GM18502 (cell line): Measurements from ENCODE around the gene HYAL1.
"Not testable (repeated sequence)": the region's sequence is repeated elsewhere in the genome, so short reads cannot be mapped to it uniquely, and the experiment has no call there.

Source experiments
- ATAC-seq: cut with Tn5 transposase; IDR thresholded peaks from one replicate; pipeline ENCODE4 v1.9.1; 2021; ENCODE audit warnings: mild to moderate bottlenecking; ENCODE audit not compliant: unreplicated experiment, poor library complexity

The HYAL1 gene

GRCh38 chr3:50319894-50320625, 16.7 kb upstream of the HYAL1 start:
- no peak for ATAC-seq

DNA sequence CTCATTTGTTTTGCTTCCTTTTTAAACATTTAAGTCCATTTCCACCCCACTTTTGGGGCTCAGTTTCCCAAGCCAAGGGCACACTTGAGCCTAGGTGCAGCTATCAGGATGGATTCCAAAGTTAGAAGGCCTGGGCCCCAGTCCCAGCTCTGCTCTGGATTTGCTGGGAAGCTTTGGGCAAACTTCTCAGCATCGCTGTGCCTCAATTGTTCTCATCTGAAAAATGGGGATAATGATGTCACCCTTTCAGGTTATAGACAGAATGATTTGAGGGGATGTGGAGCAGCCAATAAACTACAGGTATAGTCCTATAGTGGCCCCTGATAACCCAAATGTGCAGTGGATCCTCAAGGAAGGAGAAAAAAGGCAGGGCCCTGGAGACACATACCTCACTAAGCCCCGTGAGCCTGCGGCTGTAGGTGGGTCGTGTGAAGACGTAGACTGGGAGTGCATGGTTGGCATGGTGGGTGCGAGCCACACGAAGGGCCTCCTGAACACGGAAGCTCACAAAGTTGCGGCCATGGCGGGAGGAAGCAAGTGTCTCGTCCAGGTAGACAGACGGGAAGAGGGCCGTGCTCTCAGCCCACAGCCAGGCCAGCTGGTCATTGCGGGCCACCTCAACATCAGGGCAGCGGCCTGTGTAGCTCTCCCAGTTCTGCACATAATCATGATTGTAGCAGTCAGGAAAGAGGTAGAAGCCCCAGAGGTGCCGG, 16.0 kb upstream of the HYAL1 start:
- ATAC-seq, result no peak

GRCh38 chr3:50318615-50319014, 15.2 kb upstream of the HYAL1 start:
- ATAC-seq, result no peak

- no peak for ATAC-seq
These were observed 14.8 kb upstream of the HYAL1 start for GRCh38 chr3:50318163-50318562.

GRCh38 chr3:50317300-50317699, 13.9 kb upstream of the HYAL1 start:
- ATAC-seq, result no peak

DNA sequence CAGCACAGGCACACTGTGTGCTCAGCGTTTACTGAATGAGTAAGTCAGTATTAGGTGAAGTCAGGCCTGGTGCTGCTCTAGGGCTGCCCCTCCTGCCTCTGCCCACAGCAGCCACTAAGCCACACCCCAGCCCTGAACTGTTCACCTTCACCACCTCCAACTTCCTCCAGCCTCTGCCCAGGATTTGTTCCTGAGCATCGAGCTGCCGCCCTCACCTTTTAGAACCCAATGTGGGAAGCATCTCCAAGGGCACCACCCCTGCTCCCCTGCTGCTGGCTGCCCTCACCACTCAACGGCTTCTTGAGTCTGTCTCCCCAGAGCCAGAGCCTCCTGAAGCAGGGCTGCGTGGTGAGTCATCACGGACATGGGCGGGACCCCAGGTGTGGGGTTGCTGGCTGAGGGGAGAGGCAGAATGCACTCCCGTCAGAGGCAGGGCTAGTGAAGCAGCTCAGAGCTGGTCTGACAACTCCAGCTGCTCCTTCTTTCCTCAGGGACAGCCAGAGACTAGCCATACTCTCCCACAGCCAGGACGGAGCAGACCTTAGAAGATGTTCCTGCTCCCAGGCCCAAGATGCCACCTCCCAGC, 13.4 kb upstream of the HYAL1 start:
- no peak for ATAC-seq

DNA sequence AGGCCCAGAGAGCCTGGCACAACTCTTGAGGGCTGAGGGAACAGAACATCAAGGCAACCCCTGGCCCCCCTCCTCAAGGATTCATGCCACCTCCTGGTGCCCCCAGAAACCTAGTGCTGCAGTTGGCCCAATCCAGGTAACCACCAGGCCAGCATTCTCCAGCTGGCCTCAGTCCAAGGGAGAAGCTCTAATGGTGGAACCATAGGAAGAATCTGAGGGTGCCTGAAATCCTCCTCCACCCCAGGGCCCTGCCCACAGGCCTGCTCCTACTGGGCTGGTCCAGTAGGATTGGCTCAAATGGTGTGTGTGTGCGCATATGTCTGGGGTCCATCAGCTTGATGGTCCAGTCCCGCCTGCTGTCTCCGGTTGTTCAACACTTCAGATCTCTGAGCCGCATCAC, 11.4 kb upstream of the HYAL1 start:
- no peak for ATAC-seq

DNA sequence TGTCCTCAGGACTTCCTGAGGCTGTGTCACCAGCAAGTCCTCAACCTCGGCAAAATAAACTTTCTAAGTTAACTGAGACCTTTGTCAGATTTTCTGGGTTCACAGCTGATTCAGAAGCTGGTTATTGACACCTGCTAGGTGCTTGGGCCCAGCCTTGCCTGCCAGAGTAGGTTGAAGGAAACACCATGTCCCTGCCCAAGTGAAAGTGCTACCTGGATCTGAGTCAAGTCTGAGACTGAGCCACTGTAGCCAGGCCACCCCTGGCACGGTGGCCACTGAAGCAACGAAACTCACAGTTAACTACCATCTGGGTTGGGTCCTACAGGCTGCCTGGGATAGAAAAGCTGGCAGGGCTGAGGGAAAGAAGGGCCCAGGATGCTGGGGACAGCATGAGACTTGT, 11.0 kb upstream of the HYAL1 start:
- no peak for ATAC-seq

DNA sequence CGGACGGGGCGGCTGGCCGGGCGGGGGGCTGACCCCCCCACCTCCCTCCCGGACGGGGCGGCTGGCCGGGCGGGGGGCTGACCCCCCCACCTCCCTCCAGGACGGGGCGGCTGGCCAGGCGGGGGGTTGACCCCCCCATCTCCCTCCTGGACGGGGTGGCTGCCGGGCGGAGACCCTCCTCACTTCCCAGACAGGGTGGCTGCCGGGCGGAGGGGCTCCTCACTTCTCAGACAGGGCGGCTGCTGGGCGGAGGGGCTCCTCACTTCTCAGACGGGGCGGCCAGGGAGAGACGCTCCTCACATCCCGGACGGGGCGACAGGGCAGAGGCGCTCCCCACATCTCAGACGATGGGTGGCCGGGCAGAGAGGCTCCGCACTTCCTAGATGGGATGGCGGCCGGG, 8.7 kb upstream of the HYAL1 start:
- ATAC-seq, result not testable (repeated sequence)

DNA sequence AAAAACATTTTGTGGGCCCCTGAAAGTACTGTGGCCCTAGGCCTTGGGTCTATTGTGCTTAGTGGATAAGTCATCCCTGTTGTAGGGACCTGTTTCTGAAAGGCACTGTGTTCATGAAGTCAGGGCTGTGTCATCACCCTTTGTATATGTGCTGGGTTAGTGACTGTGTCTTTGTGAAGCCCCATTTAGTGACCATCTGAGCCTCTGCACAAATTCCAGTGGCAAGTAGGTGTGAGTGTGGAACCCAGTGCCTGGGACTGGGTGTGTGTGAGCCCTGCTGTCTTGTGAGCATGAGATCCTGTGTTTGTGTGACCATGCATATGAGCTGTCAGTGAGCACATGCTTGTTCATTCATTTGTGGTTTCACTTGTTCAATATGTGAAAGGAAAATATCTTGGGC, 1.2 kb upstream of the HYAL1 start:
- ATAC-seq, result no peak

GRCh38 chr3:50302095-50303012, 1.0 kb downstream of the HYAL1 start:
- ATAC-seq, result no peak

- no peak for ATAC-seq
These were observed 2.6 kb downstream of the HYAL1 start for GRCh38 chr3:50300681-50301254.

GRCh38 chr3:50299929-50300680, 3.3 kb downstream of the HYAL1 start:
- ATAC-seq, result no peak

DNA sequence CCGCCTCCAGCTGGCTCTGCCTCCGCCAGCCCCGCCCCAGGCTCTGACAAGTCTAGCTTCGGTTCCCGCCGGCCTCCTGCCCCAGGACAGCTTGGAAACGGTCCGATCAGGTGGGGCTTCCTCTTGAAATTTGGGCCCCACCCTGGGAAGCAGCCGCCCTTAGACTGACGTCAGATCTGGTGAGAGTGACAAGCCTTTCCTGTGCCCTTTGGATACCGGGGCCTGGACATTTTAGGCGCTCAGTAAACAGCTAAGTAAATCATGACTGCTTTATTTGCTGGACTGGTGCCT, 3.8 kb downstream of the HYAL1 start:
- ATAC-seq, result no peak

DNA sequence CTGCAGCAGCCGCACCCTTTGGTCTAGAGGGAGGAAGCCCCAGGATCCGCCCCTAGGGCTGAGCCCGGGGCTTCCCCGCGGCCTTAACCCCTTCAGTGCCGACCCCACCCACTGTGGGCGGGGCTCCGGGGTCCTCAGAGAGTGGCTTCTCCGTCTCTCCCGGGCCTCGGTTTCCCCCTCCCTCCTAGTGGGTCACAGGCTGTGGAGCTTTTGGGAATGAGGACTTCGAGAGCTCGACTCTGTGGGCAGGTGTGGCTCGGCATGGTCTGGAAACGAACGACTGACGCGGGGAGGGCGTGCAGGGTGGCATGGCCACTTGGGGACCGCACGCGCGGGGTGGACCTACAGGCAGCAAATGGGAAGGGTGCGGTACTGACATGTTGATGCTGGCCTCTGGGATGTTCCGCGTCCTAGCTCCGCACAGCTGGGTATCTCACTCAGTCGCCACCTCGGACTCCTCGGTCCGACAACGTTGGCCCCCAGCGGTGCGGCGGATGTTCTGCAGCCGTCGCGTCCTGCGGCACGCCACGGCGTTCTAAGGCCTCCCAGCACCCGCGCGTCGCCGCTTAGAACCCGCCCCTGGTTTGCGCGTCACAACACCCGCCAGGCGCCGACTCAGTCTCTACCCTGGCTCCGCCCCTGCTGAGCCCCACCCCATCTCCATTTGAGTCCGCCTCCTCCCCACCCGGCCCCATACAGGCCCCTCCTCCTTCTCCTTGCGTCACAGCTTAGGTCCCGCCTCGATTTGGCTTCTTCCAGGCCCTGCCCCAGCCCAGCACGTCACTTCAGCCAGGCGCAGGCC, 4.3 kb downstream of the HYAL1 start, which contains the start of the genes HYAL3 and NAA80:
Gene HYAL3, minus strand, starts transcription at position 570 of the 802 bp plus-strand sequence. CDS start 3,803 bp downstream, outside the sequence.
Gene NAA80, minus strand, starts transcription at position 570 of the 802 bp plus-strand sequence. CDS start 1,942 bp downstream, outside the sequence.
- peak; percentile 82 for ATAC-seq

GRCh38 chr3:50297896-50298725, 5.3 kb downstream of the HYAL1 start:
- ATAC-seq, result no peak

DNA sequence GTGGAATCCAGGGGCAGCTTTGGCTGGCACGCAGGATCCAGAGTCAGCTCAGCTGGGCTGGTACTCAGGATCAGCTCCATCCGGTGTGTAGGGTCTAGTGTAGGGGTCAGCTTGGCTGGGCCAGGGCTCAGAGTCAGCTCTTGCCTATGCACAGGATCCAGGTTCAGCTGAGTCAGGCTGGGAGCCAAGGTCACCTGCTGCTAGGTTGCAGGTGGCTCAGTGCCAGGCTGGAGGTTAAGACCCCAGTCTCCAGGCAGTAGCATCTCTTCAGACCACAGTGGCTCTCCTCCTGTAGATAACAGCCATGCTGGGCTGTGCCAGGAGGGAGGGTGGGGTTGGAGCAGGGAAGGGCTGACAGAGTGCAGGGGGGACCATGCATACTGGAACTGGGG, 6.0 kb downstream of the HYAL1 start:
- ATAC-seq, result no peak
